ENCODE results near the gene PPL. TPM values are rescaled to one million over a fixed set of nuclear protein-coding genes. Genes with fewer than 3 reads are reported as not detected.

PPL gene
- total and polyA plus RNA-seq, 2 of the 13 experiments (the other 11 are each of a cell fraction or from before 2014, with no cell fraction given) = 5.7 to 6.6 TPM

DNA sequence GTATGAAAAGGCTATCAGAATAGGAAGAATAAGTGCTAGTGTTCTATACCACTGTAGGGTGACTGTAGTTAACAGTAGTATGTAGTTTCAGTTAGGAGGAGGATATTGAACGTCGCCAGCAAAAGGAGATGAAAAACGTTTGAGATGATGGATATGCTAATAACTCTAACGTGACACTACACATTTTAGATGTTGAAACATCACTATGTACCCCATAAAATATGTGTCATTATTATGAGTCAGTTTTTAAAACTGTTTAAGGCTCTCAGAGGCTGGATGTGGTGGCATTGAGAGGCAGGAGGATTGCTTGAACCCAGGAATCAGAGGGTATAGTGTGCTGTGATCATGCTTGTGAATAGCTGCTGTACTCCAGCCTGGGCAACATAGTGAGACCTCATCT lies 57.9 kb downstream of the PPL start:
- H3K4me2 ChIP-seq (ENCODE audit: low read depth, low read length) = no peak overlapping the region
- H3K4me3 ChIP-seq (replicated peaks in 1 of 3; ENCODE audit: insufficient read depth in 1 of 3, low read depth in 2 of 3, low read length in 3 of 3) = no peak overlapping the region
- DNase-seq (ENCODE audit: low spot score) (no peak), ATAC-seq (no peak), FAIRE-seq (no peak)
- CTCF ChIA-PET (ENCODE audit: low intra/inter-chr PET ratio, low total read pairs) = no interaction called here
- TF ChIP-seq HCFC1 (IDR thresholded peaks at IDR 0.05; ENCODE audit: low read depth, low read length) (no peak), REL (CRISPR knock-in tag; conservative IDR thresholded peaks at IDR 0.05) (no peak), IRF9 (CRISPR knock-in tag; IDR thresholded peaks at IDR 0.05; ENCODE audit: borderline replicate concordance) (no peak), ZNF44 (CRISPR knock-in tag; IDR thresholded peaks at IDR 0.05) (no peak), ZNF720 (CRISPR knock-in tag; IDR thresholded peaks at IDR 0.05) (no peak), YY1 (IDR thresholded peaks at IDR 0.05; ENCODE audit: insufficient read depth, insufficient replicate concordance, low read depth, low read length) (no peak), ZNF235 (CRISPR knock-in tag; IDR thresholded peaks at IDR 0.05; ENCODE audit: borderline replicate concordance) (no peak), ZNF530 (CRISPR knock-in tag; IDR thresholded peaks at IDR 0.05; ENCODE audit: low read depth) (no peak)
- TF ChIP-seq, protein P1, sequence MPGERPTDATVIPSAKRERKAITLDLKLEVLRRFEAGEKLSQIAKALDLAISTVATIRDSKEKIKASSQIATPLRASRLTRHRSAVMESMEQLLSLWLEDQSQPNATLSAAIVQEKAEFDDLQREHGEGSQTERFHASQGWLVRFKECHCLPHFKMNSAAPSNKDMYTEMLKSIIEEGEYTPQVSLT (CRISPR knock-in tag; IDR thresholded peaks at IDR 0.05; ENCODE audit: borderline replicate concordance, low read depth) = no peak
- POLR2A ChIA-PET = no interaction called here
- H2AFZ ChIP-seq (ENCODE audit: low read length) = no peak overlapping the region
- intact Hi-C loops (cut with micrococcal nuclease; ENCODE audit: unreplicated experiment) = no loop called here
- H4K20me1 ChIP-seq (ENCODE audit: insufficient read depth, low read length) = no peaks in the 10 kb centered on the region; the same call in 1 of the 2 replicates
- H3K79me2 ChIP-seq (ENCODE audit: insufficient read depth, low read length) = no peaks in the 10 kb centered on the region
- no peaks in the 10 kb centered on the region for H3K9me3 ChIP-seq (ENCODE audit: low read length)
- WGBS (ENCODE audit: low lambda C conversion rate) = 78% methylated on average over 4 of the region's 4 CpGs
- no peak overlapping the region for H3K9ac ChIP-seq (ENCODE audit: insufficient read depth, low read depth, low read length)
- no peak overlapping the region for H3K27ac ChIP-seq (ENCODE audit: extremely low read length, insufficient read depth, low read length)
- in situ Hi-C loops (cut with HindIII; ENCODE audit: extremely low pct_ligation_motif_present, low pct_unique_long_range_greater_than_20kb) = no loop called here
- peaks cover 46 to 88% of the 10 kb centered on the region in 2 experiments for H3K36me3 ChIP-seq (replicated peaks in 1 of 2; ENCODE audit: control insufficient read depth in 1 of 2, insufficient read depth in 2 of 2, low read length in 2 of 2)
- BruUV-seq (replicated peaks) = no TSS peak
- peaks cover 10% of the 10 kb centered on the region; the same call in 1 of the 2 replicates for H3K4me1 ChIP-seq (ENCODE audit: insufficient read depth, low read length)
- no peaks in the 10 kb centered on the region for H3K27me3 ChIP-seq (ENCODE audit: control insufficient read depth in 1 of 2, insufficient read depth in 2 of 2, low read length in 2 of 2)

All from HepG2 (cell line).